ENCODE measurements around the gene ITGB1. TPM values are rescaled to one million over a fixed set of nuclear protein-coding genes. Genes with fewer than 3 reads are reported as not detected.

ITGB1 gene
- total RNA-seq = 727 and 1,080 TPM in 2 replicates

DNA sequence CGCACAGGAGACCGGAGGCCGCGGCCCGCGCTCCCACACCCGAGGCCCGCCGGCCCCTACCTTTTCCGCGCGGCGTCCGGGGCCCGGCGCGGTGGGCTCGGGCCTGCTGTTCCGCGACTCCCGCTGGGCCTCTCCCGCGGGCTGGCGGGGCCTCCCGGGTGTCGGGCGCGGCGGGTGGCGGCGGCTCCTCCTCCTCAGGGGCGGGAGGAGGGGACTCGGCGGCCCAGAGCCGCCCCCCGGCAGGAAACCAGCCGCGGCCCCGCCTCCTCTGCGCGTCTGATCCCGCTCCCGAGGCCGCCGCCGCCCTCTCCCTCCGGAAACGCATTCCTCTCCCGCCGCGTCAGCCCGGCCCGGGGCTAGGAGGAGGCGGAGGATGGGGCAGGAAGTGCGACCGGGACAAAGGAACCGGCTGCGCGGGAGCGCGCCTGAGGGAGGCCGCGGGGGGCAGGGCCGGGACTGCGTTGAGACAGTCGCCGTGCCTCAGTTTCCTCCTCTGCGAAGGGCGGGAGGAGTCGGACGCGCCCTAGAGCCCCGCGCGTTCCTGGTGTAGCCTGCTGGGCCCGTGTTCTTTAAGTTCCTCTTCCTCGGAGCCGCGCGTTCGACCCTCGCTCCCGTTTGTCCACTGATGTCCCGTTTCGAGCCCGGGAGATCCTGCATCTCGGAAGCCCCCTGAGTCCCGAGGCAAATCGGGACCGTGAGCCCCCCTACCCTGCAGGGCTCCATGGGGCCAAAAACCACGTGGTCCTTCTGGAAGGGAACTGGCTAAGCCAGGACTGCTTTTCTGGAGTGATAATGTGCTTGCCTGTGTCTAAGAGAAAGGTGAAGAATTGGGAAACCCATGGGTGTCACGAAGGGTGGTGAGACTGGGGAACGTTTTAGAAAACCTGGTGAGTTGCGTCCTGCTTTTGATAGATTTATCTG, at the start of gene ITGB1:
Gene ITGB1, minus strand, starts transcription at position 146 of the 921 bp plus-strand sequence. CDS start 22,672 bp downstream, outside the sequence.

